Stimulated activated memory B cell treated with anti-CD40 and anti-IgM and Interleukin-4, amounts not matched to agents 10 μg/mL and 1 μg/mL and 100 μg/mL, for 72 hours (primary cell): ENCODE measurements around the gene GRIP1.

Source experiments
- ATAC-seq: fragments of 150-1000 bp; cut with Tn5 transposase; 2 replicates; pipeline ENCODE4 v1.10.0; 2021
- H3K27ac Mint-ChIP-seq: one replicate; pipeline ENCODE4 v1.8.0; 2022; ENCODE audit warnings: mild to moderate bottlenecking, mixed read lengths
- H3K27me3 Mint-ChIP-seq: one replicate; pipeline ENCODE4 v1.8.0; 2022; ENCODE audit warnings: mixed read lengths
- H3K36me3 Mint-ChIP-seq: one replicate; pipeline ENCODE4 v1.8.0; 2022; ENCODE audit warnings: mixed read lengths
- H3K4me1 Mint-ChIP-seq: one replicate; pipeline ENCODE4 v1.8.0; 2022; ENCODE audit warnings: mixed read lengths
- H3K4me3 Mint-ChIP-seq: one replicate; pipeline ENCODE4 v1.8.0; 2022; ENCODE audit warnings: mild to moderate bottlenecking, moderate library complexity, mixed read lengths
- H3K9me3 Mint-ChIP-seq: one replicate; pipeline ENCODE4 v1.8.0; 2022; ENCODE audit warnings: mixed read lengths

GRIP1 gene

GRCh38 chr12:66605293-66605692, 73.6 kb downstream of the GRIP1 start:
- Mint-ChIP-seq H3K27ac (no peak overlapping the region), H3K36me3 (no peaks in the 10 kb centered on the region), H3K9me3 (no peaks in the 10 kb centered on the region), H3K4me3 (no peak overlapping the region), H3K4me1 (no peaks in the 10 kb centered on the region), H3K27me3 (no peaks in the 10 kb centered on the region)
- no peak for ATAC-seq

- Mint-ChIP-seq H3K27ac (no peak overlapping the region), H3K9me3 (no peaks in the 10 kb centered on the region), H3K4me3 (no peak overlapping the region), H3K4me1 (no peaks in the 10 kb centered on the region), H3K27me3 (no peaks in the 10 kb centered on the region), H3K36me3 (no peaks in the 10 kb centered on the region)
- no peak for ATAC-seq
Observed at GRCh38 chr12:66603981-66604479, 74.8 kb downstream of the GRIP1 start.

GRCh38 chr12:66603461-66603860, 75.4 kb downstream of the GRIP1 start:
- H3K27ac Mint-ChIP-seq: no peak overlapping the region
- no peaks in the 10 kb centered on the region for H3K36me3 Mint-ChIP-seq
- no peaks in the 10 kb centered on the region for H3K27me3 Mint-ChIP-seq

DNA sequence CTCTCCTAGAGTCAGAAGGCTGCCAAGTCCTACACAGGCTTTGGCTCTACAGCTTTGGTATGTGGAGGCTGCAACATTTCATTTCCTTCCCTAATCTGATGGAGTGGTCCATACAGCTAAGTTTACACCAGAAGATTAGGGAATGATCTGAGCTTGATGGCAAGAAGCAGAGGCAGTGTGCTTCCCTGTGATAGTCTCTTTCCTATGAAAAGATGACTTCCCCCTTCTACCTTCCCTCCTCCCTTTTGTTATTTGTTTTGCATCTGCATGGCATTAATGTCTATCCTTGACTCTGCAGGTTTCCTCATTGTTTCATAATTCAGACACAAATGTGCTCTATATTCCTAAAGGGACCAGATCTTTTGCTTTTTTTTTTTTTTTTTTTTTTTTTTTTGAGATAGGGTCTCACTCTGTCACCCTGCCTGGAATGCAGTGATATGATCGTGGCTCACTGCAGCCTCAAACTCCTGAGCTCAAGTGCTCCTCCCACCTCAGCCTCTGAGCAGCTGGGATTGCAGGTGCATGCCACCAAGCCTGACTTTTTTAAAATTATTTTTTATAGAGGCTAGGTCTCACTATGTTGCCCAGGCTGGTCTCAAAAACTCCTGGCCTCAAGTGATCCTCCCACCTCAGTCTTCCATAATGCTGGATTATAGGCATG, 76.3 kb downstream of the GRIP1 start:
- ATAC-seq: no peak
- no peaks in the 10 kb centered on the region for H3K9me3 Mint-ChIP-seq
- H3K36me3 Mint-ChIP-seq: no peaks in the 10 kb centered on the region
- H3K4me1 Mint-ChIP-seq: no peaks in the 10 kb centered on the region
- no peak overlapping the region for H3K27ac Mint-ChIP-seq
- no peaks in the 10 kb centered on the region for H3K27me3 Mint-ChIP-seq
- no peak overlapping the region for H3K4me3 Mint-ChIP-seq

More at GRCh38 chr12:66603461-66603860, 75.4 kb downstream of the GRIP1 start:
- H3K9me3 Mint-ChIP-seq: no peaks in the 10 kb centered on the region
- H3K4me1 Mint-ChIP-seq: no peaks in the 10 kb centered on the region
- no peak overlapping the region for H3K4me3 Mint-ChIP-seq
- ATAC-seq: no peak

DNA sequence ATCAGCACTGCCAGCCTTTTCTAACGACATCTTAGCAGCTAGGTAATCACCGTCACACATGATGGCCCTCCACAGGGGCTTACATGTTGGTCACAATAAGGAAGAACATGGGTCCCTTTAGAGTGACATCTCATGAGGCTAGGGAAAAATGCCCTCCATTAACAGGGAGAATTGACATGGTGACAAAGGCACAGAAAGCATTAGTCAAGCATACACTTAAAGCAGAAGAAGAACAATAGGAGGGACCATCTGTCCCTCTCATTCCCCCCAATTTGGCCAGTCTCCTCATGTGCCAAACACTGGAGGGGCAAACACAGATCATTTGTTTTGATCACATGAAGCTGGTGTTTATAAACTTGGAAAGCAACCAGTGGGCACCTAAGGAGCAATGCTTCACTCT, 78.0 kb downstream of the GRIP1 start:
- Mint-ChIP-seq H3K27ac (no peak overlapping the region), H3K27me3 (no peaks in the 10 kb centered on the region), H3K4me3 (no peak overlapping the region), H3K36me3 (no peaks in the 10 kb centered on the region), H3K4me1 (no peaks in the 10 kb centered on the region), H3K9me3 (no peaks in the 10 kb centered on the region)
- no peak for ATAC-seq

- H3K27ac Mint-ChIP-seq: no peak overlapping the region
- H3K36me3 Mint-ChIP-seq: no peaks in the 10 kb centered on the region
- no peaks in the 10 kb centered on the region for H3K9me3 Mint-ChIP-seq
- no peaks in the 10 kb centered on the region for H3K4me1 Mint-ChIP-seq
- H3K27me3 Mint-ChIP-seq: no peaks in the 10 kb centered on the region
- no peak for ATAC-seq
- H3K4me3 Mint-ChIP-seq: no peak overlapping the region
Observed at GRCh38 chr12:66599816-66600215, 79.1 kb downstream of the GRIP1 start.

- Mint-ChIP-seq H3K27ac (no peak overlapping the region), H3K4me1 (no peaks in the 10 kb centered on the region), H3K9me3 (no peaks in the 10 kb centered on the region), H3K36me3 (no peaks in the 10 kb centered on the region), H3K4me3 (no peak overlapping the region), H3K27me3 (no peaks in the 10 kb centered on the region)
- ATAC-seq: no peak
Observed at GRCh38 chr12:66598608-66599007, 80.3 kb downstream of the GRIP1 start.

DNA sequence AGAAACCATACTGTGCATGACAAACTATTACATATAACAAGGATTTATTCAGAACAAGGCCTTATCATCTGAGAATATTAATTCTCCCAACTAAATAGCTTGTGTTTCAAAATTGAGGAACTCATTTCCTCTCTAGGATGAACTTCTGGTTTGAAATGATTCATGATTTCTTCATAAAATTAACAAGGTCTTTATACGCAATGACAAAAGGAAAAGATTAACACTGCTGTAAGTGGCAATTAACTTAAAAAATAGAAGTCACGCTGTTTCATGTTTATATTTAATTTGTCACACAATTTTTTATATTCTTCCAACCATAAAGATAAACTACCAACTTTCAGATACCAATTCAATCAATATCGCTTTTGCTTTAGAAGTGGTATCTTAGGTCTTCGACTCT, 80.8 kb downstream of the GRIP1 start:
- ATAC-seq: no peak
- Mint-ChIP-seq H3K9me3 (no peaks in the 10 kb centered on the region), H3K4me1 (no peaks in the 10 kb centered on the region), H3K27me3 (no peaks in the 10 kb centered on the region), H3K27ac (no peak overlapping the region), H3K4me3 (no peak overlapping the region), H3K36me3 (no peaks in the 10 kb centered on the region)

DNA sequence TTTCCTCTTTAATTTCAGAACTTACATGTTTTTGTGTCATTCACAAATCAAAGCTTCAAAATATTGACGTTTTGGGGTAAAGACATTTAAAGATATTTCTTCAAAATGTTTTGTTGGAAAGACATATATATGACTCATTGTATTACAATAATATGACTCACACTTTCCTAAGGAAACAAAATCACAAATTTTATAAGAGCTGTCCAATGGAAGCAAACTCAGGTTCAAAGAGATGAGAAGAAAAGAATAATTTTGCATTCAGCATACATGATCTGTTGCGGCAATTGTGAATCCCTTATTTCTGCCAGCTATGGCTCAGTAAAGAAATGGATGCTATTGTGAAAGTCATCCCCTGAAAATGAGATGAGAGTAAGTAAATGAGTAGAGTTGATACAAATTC, 82.7 kb downstream of the GRIP1 start:
- Mint-ChIP-seq H3K4me1 (no peaks in the 10 kb centered on the region), H3K27me3 (no peaks in the 10 kb centered on the region), H3K9me3 (no peaks in the 10 kb centered on the region), H3K27ac (no peak overlapping the region), H3K36me3 (no peaks in the 10 kb centered on the region), H3K4me3 (no peak overlapping the region)
- no peak for ATAC-seq

DNA sequence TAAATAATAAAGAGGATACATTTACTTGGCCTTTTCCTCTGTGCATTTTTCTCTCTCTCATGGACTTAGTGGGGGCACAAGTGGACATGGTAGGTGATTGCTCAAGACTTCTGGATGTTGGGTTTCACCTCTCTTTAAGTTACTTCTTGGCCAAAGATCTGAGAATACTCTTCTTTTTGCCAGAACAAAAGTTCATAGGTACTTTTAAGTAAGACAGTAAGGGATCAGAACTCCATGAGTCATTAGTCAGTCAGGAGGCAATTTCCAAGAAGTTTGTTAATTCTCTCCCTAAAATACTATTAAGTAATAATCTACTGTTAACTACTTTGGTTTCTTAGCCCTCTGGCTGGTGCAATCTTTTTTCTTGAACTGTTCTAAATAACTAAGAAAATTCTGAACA, 84.2 kb downstream of the GRIP1 start:
- Mint-ChIP-seq H3K4me1 (no peaks in the 10 kb centered on the region), H3K27me3 (no peaks in the 10 kb centered on the region), H3K27ac (no peak overlapping the region), H3K9me3 (no peaks in the 10 kb centered on the region), H3K4me3 (no peak overlapping the region), H3K36me3 (no peaks in the 10 kb centered on the region)
- ATAC-seq: no peak

DNA sequence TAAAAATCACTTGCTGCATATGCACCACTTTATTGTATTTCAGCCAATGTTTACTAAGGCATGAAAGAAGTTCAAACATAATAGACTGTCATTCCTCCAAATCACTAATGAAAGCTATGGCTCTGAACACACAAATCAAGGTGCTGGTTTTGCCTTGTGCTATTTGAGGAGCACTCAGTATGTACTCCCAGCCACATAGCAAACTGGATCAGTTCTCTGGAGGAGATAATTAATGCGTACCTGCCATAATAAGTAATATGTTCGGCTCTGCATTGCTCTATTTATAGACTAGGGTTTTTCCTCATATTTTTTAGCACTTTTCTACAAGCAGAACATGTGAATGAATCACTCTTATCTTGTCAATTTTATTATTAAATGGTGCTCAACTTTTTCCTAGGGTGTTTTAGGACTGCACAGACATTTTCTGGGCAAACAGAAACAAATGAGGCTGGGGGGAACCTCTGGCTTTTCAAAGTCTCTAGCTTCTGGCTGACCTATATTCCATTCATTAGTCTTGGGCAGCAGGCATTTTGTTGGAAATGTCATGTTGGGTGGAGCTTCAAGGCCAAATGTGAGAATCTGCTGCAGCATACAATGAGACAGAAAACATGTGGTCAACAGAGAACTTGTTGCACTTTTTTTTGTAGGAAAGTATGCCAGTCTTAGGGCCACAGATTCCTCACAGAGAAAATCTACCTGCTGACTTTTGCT, 88.4 kb downstream of the GRIP1 start:
- H3K9me3 Mint-ChIP-seq: no peaks in the 10 kb centered on the region
- H3K27ac Mint-ChIP-seq: no peak overlapping the region
- no peaks in the 10 kb centered on the region for H3K27me3 Mint-ChIP-seq
- ATAC-seq: no peak
- H3K4me3 Mint-ChIP-seq: no peak overlapping the region
- no peaks in the 10 kb centered on the region for H3K36me3 Mint-ChIP-seq
- peaks cover 7% of the 10 kb centered on the region for H3K4me1 Mint-ChIP-seq

DNA sequence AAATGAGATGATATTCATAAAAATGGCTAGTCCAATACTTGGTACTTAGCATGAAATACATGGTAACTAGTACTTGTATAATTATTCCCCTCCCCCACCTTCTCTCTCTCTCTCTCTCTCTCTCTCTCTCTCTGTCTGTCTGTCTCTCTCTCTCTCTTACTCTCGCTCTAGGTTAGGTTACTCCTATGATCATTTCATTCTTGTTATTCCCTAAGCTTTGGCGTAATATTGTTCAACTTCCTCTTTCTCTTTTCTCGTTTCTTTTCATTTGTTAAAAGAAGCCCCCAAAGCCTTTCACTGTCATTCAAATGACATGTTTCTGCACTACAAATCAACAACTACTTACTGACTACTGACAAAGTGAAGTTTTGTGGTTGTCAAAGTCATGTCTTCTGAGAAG, 89.8 kb downstream of the GRIP1 start:
- Mint-ChIP-seq H3K36me3 (no peaks in the 10 kb centered on the region), H3K4me1 (peaks cover 7% of the 10 kb centered on the region), H3K9me3 (no peaks in the 10 kb centered on the region), H3K27ac (no peak overlapping the region), H3K27me3 (no peaks in the 10 kb centered on the region), H3K4me3 (no peak overlapping the region)
- ATAC-seq: no peak

DNA sequence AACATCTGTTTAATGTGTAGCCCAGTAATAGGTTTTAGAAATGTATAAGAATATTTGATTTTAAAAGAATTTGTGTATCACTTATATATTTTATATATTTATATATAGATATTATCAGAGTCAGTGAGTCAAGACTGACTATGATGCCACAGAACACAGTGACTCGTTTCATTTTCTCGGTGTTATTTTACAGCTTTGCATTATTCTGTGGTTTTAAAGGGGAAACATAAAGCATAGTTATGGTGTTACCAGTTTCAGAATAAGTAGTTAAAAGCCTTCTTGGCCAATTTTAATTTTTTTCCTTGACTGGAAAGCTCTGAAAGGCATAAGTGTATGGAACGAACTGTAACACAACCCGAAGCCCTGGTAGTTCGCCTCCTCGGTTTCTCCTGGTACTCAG, 91.0 kb downstream of the GRIP1 start:
- H3K36me3 Mint-ChIP-seq: no peaks in the 10 kb centered on the region
- no peak overlapping the region for H3K4me3 Mint-ChIP-seq
- no peaks in the 10 kb centered on the region for H3K9me3 Mint-ChIP-seq
- H3K4me1 Mint-ChIP-seq: peaks cover 7% of the 10 kb centered on the region
- H3K27me3 Mint-ChIP-seq: no peaks in the 10 kb centered on the region
- no peak overlapping the region for H3K27ac Mint-ChIP-seq
- no peak for ATAC-seq

GRCh38 chr12:66584673-66585072, 94.2 kb downstream of the GRIP1 start:
- no peak overlapping the region for H3K4me3 Mint-ChIP-seq
- no peak overlapping the region for H3K27ac Mint-ChIP-seq
- peaks cover 7% of the 10 kb centered on the region for H3K4me1 Mint-ChIP-seq
- H3K9me3 Mint-ChIP-seq: no peaks in the 10 kb centered on the region
- H3K27me3 Mint-ChIP-seq: no peaks in the 10 kb centered on the region
- no peak for ATAC-seq
- no peaks in the 10 kb centered on the region for H3K36me3 Mint-ChIP-seq

- Mint-ChIP-seq H3K27ac (no peak overlapping the region), H3K27me3 (peaks cover 22% of the 10 kb centered on the region), H3K4me3 (no peak overlapping the region), H3K9me3 (no peaks in the 10 kb centered on the region), H3K36me3 (no peaks in the 10 kb centered on the region), H3K4me1 (no peaks in the 10 kb centered on the region)
- peak; percentile 43 for ATAC-seq
Observed at GRCh38 chr12:66573605-66574004, 105.3 kb downstream of the GRIP1 start.

DNA sequence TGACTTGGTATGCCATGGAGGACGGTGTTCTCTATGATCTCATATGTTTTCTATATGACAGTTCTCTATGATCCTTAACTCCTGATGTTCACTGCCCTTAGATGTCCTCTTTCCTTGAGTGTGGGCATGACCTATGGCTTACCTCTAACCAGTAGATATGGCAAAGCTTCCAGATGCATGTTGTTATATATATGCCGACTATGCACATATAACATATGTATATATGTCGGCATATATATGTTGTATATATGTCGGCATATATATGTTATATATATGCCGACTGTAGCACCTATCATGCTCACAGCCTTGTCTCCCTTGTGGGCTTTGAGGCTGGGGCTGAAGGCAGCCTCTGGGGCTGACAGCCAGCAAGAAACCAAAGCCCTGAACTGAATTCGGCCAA, 106.0 kb downstream of the GRIP1 start:
- Mint-ChIP-seq H3K9me3 (peaks cover 3% of the 10 kb centered on the region), H3K36me3 (no peaks in the 10 kb centered on the region), H3K27ac (no peak overlapping the region), H3K4me1 (no peaks in the 10 kb centered on the region), H3K27me3 (peaks cover 28% of the 10 kb centered on the region), H3K4me3 (no peak overlapping the region)
- ATAC-seq: no peak
